Activated CD4-positive, alpha-beta T cell treated with anti-CD3 and anti-CD28 coated beads, Interleukin-10, Interleukin-2, amounts not matched to agents 100 ng/mL and 50 ng/mL, durations not matched to agents 16 hours and 8 hours (primary cell): ENCODE measurements around the gene PLCG1.
A peak's percentile ranks its signal among the peaks of the same experiment; 100 is the strongest.
"Not testable (repeated sequence)": the region's sequence is repeated elsewhere in the genome, so short reads cannot be mapped to it uniquely, and the experiment has no call there.

Experiments
- DNase-seq: peaks from one replicate; pipeline ENCODE4 v3.0.0-alpha.2; 2020

PLCG1 gene

DNA sequence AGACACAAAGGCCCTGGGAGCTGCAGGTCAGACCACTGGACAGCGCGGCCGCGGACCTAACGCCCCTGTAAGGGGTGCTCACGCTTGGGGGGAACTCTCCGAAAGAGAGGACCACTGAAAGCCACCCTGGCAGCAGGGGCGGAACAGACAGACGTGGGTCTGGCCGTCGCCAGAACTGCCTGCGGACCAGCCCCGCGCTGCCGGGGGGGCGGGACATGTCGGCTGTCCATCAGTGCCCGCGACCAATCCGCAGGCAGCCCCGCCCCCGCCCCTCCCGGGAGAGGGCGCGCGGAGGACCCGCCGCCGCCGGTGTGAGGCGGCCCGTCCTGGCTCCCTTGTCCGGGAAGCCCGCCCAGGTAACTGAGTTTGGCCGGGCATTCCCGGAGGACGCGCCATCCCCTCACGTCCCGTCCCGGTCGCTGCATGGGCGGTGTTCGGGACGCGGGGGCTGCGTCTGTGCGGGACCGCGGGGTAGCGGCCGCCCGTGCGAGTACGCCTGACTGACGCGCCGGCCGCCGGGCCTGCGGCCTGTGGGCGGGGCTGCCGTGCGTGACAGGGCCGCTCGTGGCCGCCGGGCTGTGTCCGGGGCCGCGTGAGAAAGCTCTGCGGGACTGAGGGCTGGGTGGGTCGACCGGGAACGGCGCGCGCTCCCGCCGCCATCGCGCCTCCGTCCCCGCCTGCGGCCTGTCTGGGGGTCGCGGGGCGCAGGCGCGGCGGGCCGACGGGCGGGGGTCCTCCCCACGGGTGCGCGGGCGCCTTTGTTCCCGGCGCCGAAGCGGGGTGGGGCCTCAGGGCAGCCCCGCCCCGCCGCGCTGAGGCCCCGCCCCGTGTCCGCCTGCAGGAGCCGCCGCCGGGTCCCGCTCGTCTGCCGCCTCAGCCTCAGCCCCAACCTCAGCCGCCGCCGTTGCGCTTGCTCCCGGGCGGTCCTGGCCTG is at the start of gene PLCG1:
Gene PLCG1 (plus strand): TSS at position 864 of the 934 bp plus-strand sequence. CDS start 99 bp downstream, outside the sequence.
- DNase-seq, result peak; percentile 90

DNA sequence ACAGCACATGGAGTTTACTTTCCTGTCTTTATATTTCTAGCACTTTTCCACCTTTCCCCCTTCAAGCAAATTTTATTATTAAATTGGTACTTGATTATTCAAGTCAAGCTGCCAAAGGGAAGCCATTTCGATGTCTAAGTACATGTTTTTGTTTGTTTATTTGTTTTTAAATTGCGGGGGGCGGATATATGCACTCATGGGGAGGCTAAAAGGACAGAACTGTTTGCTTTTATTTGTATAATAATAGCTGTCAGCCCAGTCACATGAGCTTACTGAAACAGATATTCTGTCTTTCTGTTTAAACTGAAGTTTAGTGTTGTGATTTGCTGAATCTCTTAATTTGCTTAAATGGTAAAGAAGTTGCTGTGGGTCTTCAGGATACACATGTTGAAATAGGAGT is 49.6 kb upstream of the PLCG1 start:
- DNase-seq, result no peak

DNA sequence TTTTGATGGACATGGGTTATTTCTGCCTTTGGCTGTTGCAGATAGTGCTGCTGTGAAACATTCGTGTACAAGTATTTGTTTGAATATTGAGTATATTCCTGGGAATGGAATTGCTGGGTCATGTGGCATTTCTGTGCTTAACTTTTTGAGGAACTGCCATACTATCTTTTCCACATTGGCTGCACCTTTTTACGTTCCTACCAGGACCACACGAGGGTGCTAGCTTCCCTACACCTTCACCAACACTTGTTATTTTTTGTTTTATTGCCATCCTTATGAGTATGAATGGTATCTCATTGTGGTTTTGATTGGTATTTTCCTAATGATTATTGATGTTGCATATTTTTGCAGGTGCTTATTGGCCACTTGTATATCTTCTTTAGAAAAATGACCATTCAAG is 47.8 kb upstream of the PLCG1 start:
- DNase-seq, result no peak

DNA sequence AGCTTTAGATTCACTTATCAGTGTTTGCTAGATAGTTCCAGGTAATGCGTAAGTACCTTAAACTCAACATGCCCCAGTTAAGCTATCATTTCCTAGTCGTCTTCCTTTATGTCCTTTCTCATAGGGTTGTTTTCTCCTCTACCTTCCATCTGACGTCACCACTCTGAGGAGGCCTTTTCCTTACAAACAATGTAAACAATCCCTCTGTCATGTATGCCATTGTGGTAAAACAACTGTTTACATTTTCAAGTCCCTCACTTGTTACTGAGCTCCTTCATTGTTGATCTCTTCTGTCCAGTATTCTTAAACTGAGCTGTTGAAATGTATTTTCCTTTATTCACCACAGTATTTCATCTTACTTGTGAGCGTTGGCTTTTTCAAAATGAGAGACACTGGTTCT is 45.4 kb upstream of the PLCG1 start:
- DNase-seq, result no peak

DNA sequence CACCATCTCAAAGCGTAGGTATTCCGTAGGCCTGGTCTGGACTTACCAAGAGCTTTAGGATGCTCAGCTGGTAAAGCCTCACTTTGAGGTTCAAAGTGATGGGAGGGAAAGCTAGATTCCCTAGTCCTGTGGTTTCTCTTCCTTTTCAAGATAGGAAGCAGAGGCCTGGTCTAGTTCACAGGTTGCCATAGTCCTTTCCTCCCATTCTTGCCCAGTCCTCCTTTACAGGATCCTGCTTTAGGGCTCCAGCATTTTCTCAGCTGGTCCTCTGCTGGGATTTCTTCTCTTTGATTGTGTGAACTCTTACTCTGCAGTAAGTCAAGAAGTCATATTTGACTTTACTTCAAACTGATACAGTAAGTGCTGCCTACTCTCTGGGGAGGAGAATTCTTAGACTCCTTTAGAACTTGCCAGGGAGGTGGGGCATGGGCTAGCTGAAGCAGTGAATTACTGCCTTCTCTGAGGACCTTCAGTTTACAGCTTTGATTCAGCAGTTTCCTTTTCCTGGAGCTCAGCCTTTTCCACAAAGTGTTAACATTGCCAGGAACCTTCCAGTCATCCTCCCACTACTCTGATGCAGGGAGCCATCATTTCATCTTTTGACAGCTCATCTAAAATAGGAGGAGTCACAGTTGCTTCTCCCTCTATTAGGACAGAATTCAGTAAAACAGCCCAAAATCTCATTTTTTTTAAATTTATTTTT is 42.8 kb upstream of the PLCG1 start:
- peak; percentile 9 for DNase-seq

DNA sequence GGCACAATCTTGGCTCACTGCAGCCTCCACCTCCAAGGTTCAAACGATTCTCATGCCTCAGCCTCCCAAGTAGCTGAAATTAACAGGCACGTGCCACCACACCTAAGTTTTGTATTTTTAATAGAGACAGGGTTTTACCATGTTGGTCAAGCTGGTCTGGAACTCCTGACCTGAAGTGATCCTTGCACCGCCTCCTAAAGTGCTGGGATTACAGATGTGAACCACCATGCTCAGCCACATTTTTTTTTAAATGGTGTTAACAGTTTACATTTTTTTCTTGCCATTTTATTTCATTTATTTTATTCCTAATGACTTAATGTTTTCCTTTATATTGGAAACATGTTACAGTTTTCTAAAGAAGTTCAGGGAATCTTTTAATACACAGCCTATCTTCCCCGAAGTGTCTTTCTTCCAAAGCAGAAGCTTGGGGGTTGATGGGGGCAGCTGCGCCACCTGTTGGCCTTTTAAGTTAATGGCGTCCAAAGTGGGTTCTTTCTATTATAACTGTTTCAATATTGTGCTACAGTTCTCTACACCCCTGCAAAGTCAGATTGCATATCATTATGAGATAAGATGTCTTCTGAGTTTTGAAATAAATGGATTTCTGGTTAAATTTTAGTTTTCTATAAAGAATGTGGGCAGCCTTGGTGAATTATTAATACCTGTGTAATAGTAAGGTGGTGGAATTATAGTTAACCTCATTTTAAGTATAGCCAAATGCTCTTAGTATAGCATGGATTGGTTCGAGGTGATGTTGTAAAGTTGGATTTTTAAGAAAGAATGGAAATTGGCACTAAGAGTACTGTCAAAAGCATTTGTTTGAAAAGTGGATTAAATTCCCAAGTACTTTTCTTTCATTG is 42.0 kb upstream of the PLCG1 start:
- peak; percentile 57 for DNase-seq

DNA sequence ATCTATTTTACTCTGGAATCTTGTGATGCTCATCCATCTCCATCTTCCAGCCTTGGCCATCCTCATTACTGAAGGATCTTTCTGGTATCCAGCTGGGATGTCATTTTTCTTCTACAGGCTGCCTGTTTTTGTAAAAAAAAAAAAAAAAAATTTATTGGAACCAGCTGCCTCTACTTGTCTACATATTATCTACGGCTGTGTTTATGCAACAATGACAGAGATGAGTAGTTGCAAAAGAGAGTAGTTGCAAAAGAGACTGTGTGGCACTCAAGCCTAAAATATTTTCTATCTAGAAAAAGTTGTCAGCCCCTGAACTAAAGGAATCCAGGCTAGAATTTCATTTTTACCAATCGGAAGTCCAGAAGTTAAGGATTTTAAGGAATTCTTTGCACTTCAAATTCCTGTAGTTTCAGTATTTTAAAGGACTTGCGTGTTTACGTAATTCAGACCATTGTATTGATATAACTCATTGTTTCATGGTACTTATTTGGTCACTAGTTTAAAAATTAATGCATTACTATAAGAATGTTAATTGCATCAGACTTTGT is 38.6 kb upstream of the PLCG1 start:
- DNase-seq, result no peak

DNA sequence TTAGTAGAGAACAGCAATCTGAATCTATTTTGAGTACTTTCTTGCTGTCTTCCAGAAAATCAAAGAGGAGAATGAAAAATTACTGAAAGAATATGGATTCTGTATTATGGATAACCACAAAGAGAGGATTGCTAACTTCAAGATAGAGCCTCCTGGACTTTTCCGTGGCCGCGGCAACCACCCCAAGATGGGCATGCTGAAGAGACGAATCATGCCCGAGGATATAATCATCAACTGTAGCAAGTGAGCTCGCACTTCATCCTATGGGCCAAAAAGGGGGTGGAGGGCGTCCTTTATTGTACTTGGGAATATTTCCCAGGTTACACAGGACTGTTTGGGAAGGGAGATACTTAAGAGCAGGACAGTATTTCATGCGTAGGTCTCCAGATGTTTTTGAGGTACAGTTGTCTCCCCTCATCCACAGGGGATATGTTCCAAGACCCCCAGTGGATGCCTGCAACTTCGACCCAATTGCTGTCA is 37.3 kb upstream of the PLCG1 start:
- DNase-seq, result no peak

DNA sequence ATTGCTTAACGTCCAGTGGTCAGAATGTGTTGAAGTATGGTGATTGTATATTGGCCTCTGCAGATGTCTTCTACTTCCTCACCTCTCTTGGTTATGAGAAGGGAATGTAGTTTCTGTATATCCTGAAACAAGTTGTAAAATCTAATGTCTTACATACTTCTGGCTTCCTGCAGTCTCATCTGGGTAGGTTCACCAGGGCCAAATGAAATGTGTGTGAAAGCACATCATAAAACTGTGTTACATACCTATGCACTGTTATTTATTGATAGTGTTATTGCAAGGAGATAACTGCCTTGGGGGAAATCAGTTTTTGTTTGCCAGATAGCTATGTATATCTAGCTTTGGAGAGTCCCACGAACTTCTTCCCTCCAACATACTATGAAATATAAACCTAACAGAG is 35.7 kb upstream of the PLCG1 start:
- no peak for DNase-seq

DNA sequence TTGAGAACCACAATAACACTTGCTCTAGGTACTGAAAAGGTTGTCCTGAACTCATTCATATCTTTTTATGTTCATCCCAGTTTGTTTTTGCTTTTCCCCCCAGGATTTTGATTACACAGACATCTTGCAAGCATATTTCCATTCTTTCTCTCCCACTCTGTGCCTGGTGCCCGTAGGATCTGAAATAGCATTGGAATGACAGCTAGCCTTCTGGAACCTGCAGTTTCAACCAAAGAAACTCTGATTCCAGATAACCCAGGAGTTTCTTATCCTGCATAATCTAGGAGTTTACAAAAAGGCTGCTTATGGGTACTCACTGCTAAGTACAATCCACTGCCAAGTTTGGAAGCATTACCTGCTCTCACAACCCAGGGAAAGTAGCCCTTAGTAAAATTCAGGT is 28.8 kb upstream of the PLCG1 start:
- DNase-seq, result no peak

DNA sequence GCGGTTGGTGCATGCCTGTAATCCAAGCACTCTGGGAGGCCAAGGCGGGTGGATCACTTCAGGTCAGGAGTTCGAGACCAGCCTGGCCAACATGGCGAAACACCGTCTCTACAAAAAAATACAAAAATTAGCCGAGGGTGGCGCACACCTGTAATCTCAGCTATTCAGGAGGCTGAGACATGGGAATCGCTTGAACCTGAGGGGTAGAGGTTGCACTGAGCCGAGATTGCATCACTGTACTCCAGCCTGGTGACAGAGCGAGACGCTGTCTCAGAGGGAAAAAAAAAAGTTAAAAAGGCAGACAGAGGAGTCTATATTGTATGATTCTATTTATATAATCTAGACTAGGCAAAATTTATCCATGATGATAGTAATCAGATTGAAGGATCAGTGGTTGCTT is 27.3 kb upstream of the PLCG1 start:
- no peak for DNase-seq

DNA sequence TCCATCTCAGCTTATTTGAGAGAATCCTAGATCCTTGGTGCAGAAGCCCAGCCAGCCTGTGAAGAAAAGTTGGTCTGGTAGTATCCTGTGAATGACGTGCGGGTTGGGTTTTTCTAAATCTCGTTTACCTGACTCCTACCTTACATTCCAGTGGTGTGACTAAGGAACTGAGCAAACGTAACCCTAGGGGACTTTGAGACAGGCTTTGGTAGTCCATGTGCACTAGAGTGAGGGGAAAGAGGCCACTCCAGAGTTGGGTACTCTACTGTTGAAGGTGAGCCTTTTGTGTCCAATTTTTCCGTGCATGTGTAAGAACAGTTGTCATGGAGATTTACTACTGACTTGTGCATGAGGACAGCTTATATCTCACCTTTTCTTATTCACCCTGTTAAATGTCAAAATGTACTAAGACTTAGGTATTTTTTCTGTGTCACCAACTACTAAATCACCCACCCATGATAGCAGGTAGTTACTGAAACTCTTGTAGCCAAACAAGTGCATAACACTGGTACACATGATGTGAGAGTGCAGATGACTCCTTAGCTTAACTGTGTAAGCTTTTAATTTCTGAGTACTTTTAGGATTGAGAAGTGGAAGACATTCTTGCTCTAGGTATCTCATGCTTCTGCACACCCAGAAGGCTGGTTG is 26.3 kb upstream of the PLCG1 start:
- DNase-seq, result no peak

DNA sequence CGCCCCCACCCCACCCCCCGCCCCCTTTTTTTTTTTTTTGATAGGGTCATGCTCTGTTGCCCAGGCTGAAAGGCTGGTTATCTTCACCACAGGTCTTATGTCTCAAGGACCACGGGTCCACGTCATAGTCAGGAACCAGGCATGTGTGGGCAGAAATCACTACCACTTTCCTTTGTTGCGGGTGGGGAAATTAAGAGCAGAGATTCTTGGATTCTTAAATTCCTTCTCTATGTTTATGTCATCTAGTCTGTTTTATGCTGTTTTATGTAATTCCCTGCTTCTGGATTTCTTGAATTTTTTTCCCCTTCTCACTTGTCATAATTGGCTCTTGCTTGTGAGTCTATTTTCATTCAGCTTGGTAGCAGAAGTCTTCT is 25.8 kb upstream of the PLCG1 start:
- DNase-seq, result no peak

DNA sequence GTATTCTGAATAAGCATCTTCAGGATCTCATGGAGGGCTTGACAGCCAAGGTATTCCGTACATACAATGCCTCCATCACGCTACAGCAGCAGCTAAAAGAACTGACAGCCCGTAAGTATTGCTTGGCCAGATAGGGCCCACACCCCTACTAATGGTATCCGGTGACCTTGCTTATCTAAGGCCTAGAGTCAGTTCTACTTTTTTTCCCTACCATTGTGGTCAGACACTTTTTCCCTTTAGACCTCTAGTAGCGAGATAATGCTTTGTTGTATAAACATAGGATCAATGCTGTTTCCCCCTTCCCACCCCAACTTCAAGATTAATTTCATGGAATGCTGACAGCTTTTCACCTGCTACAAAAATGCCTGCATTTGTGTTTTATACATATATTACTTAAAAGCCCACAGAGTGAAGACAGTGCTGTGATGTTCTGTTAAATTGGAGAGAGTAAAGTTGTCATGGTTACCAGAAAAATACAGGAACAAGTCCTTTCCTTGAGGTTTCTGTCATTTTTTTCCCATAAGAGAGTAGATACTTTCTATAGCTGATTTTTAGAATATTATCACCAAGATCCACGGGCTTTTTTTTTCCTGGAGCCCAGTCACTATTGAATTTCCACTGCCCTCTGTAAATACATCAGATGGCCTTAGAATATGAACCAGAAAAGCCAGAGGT is 20.9 kb upstream of the PLCG1 start:
- no peak for DNase-seq

DNA sequence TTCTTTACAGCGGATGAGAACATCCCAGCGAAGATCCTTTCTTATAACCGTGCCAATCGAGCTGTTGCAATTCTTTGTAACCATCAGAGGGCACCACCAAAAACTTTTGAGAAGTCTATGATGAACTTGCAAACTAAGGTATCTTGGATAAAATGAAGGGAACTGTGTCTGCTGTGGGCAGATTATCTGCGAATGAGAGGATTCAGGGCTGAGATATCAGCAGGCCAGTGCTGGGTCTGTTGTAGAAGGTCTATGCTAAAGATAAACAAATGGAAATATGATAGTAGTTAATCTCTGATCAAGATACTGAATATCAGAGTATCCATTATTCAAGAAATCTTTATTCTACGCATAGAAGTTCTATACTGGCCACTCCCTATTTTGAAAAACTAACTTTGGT is 19.2 kb upstream of the PLCG1 start:
- DNase-seq, result not testable (repeated sequence)

DNA sequence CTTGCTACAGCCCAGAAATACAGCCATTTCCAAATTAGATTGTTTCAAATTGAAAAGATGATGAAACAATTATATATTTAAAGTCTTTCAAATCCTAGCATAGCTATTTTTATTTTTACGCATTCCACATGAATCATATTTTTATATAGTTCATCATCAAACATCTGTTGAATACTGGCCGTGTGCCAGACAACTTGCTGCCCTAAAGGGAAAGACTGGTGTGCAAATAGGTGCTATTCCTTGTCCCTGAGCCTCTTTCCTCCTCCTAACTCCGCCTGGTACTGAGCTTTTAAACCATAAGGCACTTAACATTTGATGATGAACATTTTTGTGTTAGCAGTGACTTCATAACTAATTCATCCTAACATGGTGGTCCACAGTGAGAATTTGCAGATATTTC is 18.7 kb upstream of the PLCG1 start:
- no peak for DNase-seq

DNA sequence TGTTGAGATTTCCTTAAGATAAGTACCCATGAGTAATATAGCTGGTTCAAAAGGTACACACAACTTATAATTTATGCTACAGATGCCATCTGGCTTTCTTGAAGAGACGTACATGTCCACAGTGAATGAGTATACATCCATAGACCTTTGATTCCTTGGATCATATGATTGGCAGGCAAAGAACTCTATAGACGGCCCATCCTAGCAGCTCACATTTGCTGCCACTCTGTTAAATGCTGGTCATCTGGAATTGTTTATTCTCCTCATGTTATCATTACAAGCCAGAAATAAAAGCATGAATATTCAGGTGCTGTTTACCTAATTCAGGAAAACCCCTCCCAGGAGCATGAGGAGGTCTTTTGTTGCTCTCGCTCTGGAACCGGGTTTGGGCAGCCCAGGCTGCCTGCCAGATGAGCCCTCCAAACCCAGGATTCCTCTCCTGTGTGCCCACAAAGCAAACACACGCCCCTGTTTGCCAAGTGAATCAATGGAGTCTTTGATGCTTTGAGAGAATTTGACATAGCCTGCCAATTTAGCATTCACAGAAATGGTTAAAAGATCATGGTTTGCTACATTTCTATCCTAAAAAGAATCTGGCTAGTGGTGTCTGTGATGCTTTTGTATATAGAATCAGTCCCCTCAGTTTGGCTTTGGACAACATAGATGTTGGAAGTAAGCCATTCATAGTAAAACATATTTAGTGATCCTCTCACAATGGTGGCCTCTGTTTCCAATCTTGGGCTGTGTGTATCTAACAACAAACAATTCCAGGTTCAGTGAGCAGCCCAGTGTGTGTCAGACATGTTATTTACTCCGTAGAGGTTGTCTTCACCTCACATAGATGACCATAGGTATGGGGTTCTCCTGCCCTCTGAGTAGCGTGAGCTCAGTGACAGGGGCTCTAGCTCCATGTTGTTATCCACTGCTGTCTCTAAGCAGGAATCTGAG is 17.5 kb upstream of the PLCG1 start:
- DNase-seq, result no peak

DNA sequence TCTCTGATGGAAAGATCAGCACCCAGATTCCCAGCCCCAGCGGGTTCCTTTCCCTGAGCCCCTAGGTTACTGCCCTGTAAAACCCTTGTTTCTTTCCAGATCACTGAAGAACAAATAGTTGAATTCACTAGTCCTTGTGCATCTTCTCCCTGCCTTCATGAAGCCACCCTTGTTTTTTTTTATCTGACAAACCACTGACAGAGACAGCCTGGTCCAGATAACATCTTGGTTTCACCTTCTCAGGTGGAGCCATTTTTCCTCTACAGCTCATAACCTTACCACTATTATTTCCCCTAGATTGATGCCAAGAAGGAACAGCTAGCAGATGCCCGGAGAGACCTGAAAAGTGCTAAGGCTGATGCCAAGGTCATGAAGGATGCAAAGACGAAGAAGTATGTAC is 15.9 kb upstream of the PLCG1 start:
- no peak for DNase-seq

DNA sequence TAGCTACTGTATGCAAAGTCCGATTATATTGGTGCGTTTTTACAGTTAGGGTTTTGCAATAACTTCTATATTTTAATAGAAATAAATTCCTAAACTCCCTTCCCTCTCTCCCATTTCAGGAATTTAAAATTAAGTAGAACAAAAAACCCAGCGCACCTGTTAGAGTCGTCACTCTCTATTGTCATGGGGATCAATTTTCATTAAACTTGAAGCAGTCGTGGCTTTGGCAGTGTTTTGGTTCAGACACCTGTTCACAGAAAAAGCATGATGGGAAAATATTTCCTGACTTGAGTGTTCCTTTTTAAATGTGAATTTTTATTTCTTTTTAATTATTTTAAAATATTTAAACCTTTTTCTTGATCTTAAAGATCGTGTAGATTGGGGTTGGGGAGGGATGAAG is 13.7 kb upstream of the PLCG1 start:
- DNase-seq, result no peak

DNA sequence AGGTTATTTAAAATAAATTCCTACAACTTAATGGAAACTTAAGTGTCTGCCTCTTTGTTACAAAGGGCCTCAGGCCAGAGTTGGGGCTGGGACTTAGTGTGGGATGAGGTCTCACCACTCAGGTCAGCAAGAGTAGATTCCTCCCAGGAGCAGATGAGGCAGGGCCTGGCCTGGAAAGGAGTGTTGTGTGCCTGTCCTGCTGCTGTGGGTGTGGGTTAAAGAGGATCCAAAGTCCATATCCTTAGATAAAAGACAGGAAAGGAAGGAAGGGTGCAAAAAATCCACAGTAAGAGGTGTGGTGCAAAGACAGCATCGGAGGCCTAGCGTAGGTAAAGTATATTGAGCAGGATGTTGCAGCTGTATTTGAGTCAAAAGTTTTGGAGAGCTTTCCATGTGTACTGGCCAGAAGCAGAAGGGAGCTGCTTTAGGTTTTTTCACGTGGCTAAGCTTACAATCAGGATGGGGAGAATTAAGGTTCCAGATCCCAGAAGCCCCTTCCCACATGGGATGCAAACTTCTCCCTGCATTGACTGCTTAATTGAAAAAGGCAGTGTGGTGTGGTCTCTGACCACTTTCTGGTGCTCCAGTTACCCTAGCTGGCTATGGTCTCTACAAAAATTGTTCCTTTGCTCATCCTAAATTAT is 12.8 kb upstream of the PLCG1 start:
- DNase-seq, result no peak
